GM13977 (cell line): ENCODE results near the gene ABHD14A.

Experiments used
- DNase-seq: peaks from one replicate; pipeline ENCODE4 v3.0.0; 2012; ENCODE audit warnings: low spot score
- CTCF ChIP-seq: IDR thresholded peaks from 2 replicates; pipeline ENCODE4 v1.5.1; 2012; ENCODE audit warnings: mild to moderate bottlenecking, control low read depth; ENCODE audit not compliant: insufficient read depth; ENCODE audit errors: extremely low read depth, missing control alignments
- in situ Hi-C: fragments of 300-500 bp; cut with MboI; formaldehyde crosslinking; loops from one replicate; pipeline ENCODE4 v1.12.0; 2022; ENCODE audit warnings: low sequenced_read_pairs, low pct_unique_long_range_greater_than_20kb, mixed read lengths, inconsistent platforms; ENCODE audit not compliant: unreplicated experiment

Gene ABHD14A

GRCh38 chr3:51954713-51955112, 20.2 kb upstream of the ABHD14A start:
- in situ Hi-C loops: no loop called here
- DNase-seq: no peak
- TF ChIP-seq CTCF: no peak

- no peak for DNase-seq
- no peak for TF ChIP-seq CTCF
- in situ Hi-C loops: no loop called here
Measured at GRCh38 chr3:51955175-51955892, 19.5 kb upstream of the ABHD14A start, which contains the start of gene GPR62. GPR62 (plus strand) TSS chr3:51955381; CDS start chr3:51955653, 272 bp downstream.

GRCh38 chr3:51955893-51956770, 18.7 kb upstream of the ABHD14A start:
- peak; percentile 74 for DNase-seq
- TF ChIP-seq CTCF: peak; percentile 26

GRCh38 chr3:51957520-51958205, 17.2 kb upstream of the ABHD14A start:
- no peak for DNase-seq
- no peak for TF ChIP-seq CTCF
- in situ Hi-C loops: no loop called here

More at GRCh38 chr3:51955893-51956770, 18.7 kb upstream of the ABHD14A start:
- in situ Hi-C loops: no loop called here

GRCh38 chr3:51958603-51959521, 16.0 kb upstream of the ABHD14A start:
- no peak for TF ChIP-seq CTCF
- in situ Hi-C loops: no loop called here
- no peak for DNase-seq

GRCh38 chr3:51959651-51960050, 15.2 kb upstream of the ABHD14A start:
- no peak for DNase-seq
- TF ChIP-seq CTCF: no peak
- in situ Hi-C loops: no loop called here
